ENCODE measurements around the gene RABGGTB. TPM values are rescaled to one million over a fixed set of nuclear protein-coding genes. Genes with fewer than 3 reads are reported as not detected.

The RABGGTB gene
- total and polyA plus RNA-seq, 4 donors, result 24.3 to 74.8 (median 47.2) TPM

GRCh38 chr1:75841421-75841820 lies 55.4 kb downstream of the RABGGTB start (continued):
- TF ChIP-seq REST (IDR thresholded peaks at IDR 0.05), result no peak

Small RNAs within 50 kb of the gene (small RNA-seq; reads per million reads assigned to genes)
- gene SNORD45A (not detected), gene SNORD45B (not detected), gene SNORD45C (not detected)

Other genes with a start within 250 kb of the RABGGTB start
- 1 to 10 TPM in 1 of 2 donors, under 1 TPM in 1; 0.25 to 1.1 TPM for gene SLC44A5, start 175.1 kb upstream of the RABGGTB start, total RNA-seq
- under 1 TPM; 0.13 to 0.19 TPM for gene SLC44A5, start 175.1 kb upstream of the RABGGTB start, polyA plus RNA-seq
- 100 to 1,000 TPM in 1 of 2 donors, 10 to 100 TPM in 1; 68.3 to 175 TPM for gene ACADM, start 61.5 kb upstream of the RABGGTB start, total RNA-seq
- 100 to 1,000 TPM; 131 to 167 TPM for gene ACADM, start 61.5 kb upstream of the RABGGTB start, polyA plus RNA-seq
- under 1 TPM; 0.08 to 0.14 TPM for gene MSH4, start 10.6 kb downstream of the RABGGTB start, total RNA-seq
- not detected for gene MSH4, start 10.6 kb downstream of the RABGGTB start, polyA plus RNA-seq
- not detected for gene ASB17, start 146.1 kb downstream of the RABGGTB start, total RNA-seq
- not detected for gene ASB17, start 146.1 kb downstream of the RABGGTB start, polyA plus RNA-seq

All from liver (tissue), 6 donors.